Epithelial cell of esophagus (primary cell): ENCODE data around the gene AUTS2.

ENCODE experiments used
- DNase-seq: peaks from one replicate; pipeline ENCODE4 v3.0.0; 2010; ENCODE audit warnings: low read depth
- H3K4me3 ChIP-seq: 2 replicates; pipeline ENCODE4 v1.5.1; 2011; ENCODE audit warnings: mild to moderate bottlenecking, low read length, control low read depth
- TF ChIP-seq, protein P1 (sequence below): IDR thresholded peaks from 2 replicates; pipeline ENCODE4 v1.5.1; 2011; ENCODE audit warnings: low read depth, mild to moderate bottlenecking, low read length, control low read depth, inconsistent platforms; ENCODE audit not compliant: insufficient read depth; ENCODE audit errors: missing control alignments

The AUTS2 gene

DNA sequence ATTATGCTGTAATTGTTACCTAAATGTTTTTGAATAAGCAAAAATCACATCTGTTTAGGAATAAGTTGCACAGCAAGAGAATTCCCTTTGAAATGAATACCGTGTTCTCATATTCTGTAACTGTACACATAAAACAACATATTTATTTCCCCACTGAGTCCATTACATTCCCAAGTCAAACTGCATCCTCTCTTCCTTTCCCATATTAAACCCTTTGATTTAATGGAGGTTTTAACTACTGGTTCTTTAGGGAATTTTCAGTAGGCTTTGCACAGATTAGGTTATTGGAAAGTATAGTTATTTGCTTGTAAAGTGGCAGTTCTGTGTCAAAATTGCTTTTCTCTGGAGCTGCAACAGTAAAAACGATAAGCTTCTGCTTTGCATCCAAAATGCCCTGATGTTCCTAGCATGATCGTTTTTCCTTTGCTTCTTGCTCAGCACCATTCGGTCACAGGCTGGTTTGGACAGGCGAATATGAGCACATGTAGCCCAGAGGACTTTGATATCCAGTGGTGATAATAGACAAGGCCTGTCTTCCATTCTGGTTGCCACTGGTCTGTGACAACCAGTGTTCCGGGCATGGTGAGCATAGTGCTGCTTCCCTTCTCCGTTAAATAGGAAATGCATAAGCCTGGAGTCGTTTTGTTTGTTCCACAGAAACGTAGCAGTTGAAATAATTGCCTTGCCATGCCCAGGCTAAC is 696.1 kb downstream of the AUTS2 start:
- no peak overlapping the region for H3K4me3 ChIP-seq
- no peak for DNase-seq
- TF ChIP-seq, protein P1, sequence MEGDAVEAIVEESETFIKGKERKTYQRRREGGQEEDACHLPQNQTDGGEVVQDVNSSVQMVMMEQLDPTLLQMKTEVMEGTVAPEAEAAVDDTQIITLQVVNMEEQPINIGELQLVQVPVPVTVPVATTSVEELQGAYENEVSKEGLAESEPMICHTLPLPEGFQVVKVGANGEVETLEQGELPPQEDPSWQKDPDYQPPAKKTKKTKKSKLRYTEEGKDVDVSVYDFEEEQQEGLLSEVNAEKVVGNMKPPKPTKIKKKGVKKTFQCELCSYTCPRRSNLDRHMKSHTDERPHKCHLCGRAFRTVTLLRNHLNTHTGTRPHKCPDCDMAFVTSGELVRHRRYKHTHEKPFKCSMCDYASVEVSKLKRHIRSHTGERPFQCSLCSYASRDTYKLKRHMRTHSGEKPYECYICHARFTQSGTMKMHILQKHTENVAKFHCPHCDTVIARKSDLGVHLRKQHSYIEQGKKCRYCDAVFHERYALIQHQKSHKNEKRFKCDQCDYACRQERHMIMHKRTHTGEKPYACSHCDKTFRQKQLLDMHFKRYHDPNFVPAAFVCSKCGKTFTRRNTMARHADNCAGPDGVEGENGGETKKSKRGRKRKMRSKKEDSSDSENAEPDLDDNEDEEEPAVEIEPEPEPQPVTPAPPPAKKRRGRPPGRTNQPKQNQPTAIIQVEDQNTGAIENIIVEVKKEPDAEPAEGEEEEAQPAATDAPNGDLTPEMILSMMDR = no peak

DNA sequence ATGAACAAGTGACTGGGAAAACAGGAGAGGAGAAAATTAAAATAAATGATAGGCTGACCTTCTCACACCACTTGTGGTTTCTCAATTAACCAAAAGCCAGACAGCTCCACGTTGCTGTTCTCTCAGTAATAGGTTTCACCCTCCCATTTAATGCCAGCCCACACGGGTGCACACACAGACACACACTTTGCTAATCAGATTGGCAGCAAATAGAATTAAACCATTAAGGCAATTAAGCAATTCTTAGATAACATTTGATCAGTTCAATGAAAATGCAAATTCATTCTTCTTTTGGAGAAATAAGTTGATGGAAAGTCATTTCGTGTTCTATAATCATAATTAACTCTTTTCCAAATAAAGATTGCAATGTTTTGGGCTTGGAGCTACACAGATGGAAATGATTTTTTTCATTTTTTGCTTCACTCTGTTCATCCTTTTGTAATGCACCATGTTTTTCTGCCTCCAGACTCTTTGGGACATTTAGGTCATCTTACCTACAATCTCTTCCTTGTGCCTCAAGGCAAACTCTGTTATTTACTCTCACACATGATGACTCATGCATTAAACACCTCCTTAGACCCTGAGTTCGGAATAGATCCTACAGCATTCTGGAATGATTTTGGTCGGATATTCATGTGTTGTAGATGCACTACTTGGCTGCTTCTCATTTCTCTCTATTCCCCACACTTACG is 700.7 kb downstream of the AUTS2 start:
- peak; percentile 66 for DNase-seq
- H3K4me3 ChIP-seq = no peak overlapping the region
- TF ChIP-seq, protein P1 = no peak

DNA sequence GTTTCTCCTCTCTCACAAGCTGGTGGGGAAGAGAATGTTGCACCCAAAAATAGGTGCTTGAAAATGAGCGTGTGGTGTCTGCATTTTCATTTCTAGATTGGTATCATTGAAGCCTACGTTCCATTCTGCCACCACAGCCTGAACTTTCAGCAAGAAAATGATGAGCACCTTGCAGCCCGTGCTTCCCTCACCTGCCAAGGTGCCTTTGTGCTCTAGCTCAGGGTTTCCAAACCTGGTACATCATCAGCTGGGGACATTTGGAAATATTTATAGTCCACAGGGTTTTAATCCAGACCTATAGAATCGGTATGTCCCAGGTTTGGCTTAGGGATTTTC is 701.2 kb downstream of the AUTS2 start:
- TF ChIP-seq, protein P1 = no peak
- no peak for DNase-seq
- H3K4me3 ChIP-seq = no peak overlapping the region

DNA sequence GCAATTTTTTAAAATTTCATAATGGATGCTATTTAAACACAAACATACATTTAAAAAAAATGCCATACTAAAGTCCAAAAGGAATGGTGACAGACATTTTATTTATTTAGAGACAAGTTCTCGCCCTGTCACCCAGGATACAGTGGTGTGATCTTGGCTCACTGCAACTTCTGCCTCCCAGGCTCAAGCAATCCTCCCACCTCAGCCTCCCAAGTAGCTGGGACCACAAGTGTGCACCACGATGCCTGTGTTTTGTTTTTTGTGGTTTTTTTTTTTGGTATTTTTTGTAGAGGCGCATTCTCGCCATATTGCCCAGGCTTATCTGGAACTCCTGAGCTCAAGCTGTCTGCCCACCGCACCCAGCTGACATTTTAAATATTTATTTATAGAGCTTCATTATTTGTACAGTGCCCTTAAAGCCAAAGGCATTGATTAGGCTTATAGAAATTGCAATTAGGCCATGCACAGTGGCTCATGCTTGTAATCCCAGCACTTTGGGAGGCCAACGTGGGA is 703.5 kb downstream of the AUTS2 start:
- no peak overlapping the region for H3K4me3 ChIP-seq
- DNase-seq = no peak
- TF ChIP-seq, protein P1 = no peak

DNA sequence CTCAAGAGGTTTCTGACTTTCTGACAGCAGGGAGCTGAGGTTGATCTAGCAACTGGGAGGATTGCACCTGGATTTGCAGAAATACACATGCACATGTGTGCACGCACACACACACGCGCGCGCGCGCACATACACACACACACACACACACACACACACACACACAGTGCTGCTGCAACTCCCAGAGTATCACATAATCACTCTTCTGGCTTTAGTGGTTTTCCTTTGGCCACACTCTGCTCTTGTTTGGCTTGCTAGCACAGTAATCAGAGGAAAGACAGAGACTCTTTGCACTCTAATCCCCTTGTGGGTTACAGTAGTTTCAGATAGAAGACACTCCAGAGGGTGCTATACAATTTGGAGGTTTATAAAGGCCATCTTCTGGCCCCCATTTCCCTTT is 705.0 kb downstream of the AUTS2 start:
- no peak for DNase-seq
- TF ChIP-seq, protein P1 = no peak

DNA sequence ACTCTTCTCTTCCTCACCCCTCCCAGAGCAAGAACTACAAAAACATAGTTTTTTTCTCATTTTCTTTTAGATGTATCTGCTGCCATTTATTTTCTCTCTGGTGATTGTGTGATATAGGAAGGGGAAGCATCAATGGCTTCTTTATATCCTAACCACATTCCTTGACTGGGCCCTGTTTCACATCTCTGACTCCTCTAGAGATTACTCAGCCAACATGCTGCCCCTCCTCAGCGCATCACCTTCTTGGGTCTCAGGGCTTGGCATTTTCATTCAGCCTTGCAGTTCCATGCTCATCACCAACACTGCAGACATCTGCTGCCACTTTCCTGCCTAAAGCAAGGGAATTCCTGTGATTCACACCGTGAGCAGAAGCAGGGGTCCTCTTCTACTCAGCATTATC is 705.5 kb downstream of the AUTS2 start:
- DNase-seq = peak; percentile 15
- no peak overlapping the region for H3K4me3 ChIP-seq
- TF ChIP-seq, protein P1 = no peak

More for the DNA sequence above, 705.0 kb downstream of the AUTS2 start:
- H3K4me3 ChIP-seq = no peak overlapping the region
